ENCODE measurements around the gene PPP2R2B.

PPP2R2B gene

GRCh38 chr5:146725025-146725424 lies 153.5 kb downstream of the PPP2R2B start:
- Histone ChIP-seq H3F3A (ENCODE audit: insufficient read depth, low read length) (no peaks in the 10 kb centered on the region), H3K27me3 (replicated peaks; ENCODE audit: insufficient read depth, low read length) (no peaks in the 10 kb centered on the region), H3K27ac (ENCODE audit: low read length) (no peak overlapping the region), H3K36me3 (replicated peaks; ENCODE audit: insufficient read depth, low read length) (no peaks in the 10 kb centered on the region), H3K4me3 (ENCODE audit: low read length) (no peak overlapping the region), H3K4me1 (ENCODE audit: low read length) (no peaks in the 10 kb centered on the region), H3K4me2 (ENCODE audit: low read depth, low read length) (no peak overlapping the region), H3K79me2 (ENCODE audit: low read length) (no peaks in the 10 kb centered on the region), H3K9me3 (replicated peaks; ENCODE audit: insufficient read depth, low read length) (no peaks in the 10 kb centered on the region), H4K20me1 (ENCODE audit: insufficient read depth, low read length) (no peaks in the 10 kb centered on the region), H3K9ac (ENCODE audit: low read length) (no peak overlapping the region), H2AFZ (ENCODE audit: low read length) (no peak overlapping the region), H3K9me2 (replicated peaks; ENCODE audit: insufficient read depth, low read length) (no peaks in the 10 kb centered on the region)
- TF ChIP-seq EZH2phosphoT487 (IDR thresholded peaks at IDR 0.05; ENCODE audit: low read length) (no peak), CTCF (IDR thresholded peaks at IDR 0.05; ENCODE audit: low read length) (no peak), EZH2 (optimal IDR thresholded peaks at IDR 0.05; ENCODE audit: low read depth, low read length) (no peak)
- DNase-seq = no peak

GRCh38 chr5:146722361-146722779 lies 156.2 kb downstream of the PPP2R2B start:
- no peak overlapping the region for H3K4me3 ChIP-seq (ENCODE audit: low read length)
- no peaks in the 10 kb centered on the region for H3K9me2 ChIP-seq (replicated peaks; ENCODE audit: insufficient read depth, low read length)
- no peak overlapping the region for H3K9ac ChIP-seq (ENCODE audit: low read length)
- H2AFZ ChIP-seq (ENCODE audit: low read length) = no peak overlapping the region
- no peak for TF ChIP-seq CTCF (IDR thresholded peaks at IDR 0.05; ENCODE audit: low read length)
- no peak for TF ChIP-seq EZH2 (optimal IDR thresholded peaks at IDR 0.05; ENCODE audit: low read depth, low read length)
- no peak for TF ChIP-seq EZH2phosphoT487 (IDR thresholded peaks at IDR 0.05; ENCODE audit: low read length)
- no peaks in the 10 kb centered on the region for H3K27me3 ChIP-seq (replicated peaks; ENCODE audit: insufficient read depth, low read length)
- H3K36me3 ChIP-seq (replicated peaks; ENCODE audit: insufficient read depth, low read length) = no peaks in the 10 kb centered on the region
- DNase-seq = no peak
- H4K20me1 ChIP-seq (ENCODE audit: insufficient read depth, low read length) = no peaks in the 10 kb centered on the region
- no peak overlapping the region for H3K4me2 ChIP-seq (ENCODE audit: low read depth, low read length)
- H3K27ac ChIP-seq (ENCODE audit: low read length) = no peak overlapping the region
- H3F3A ChIP-seq (ENCODE audit: insufficient read depth, low read length) = no peaks in the 10 kb centered on the region
- H3K79me2 ChIP-seq (ENCODE audit: low read length) = no peaks in the 10 kb centered on the region
- H3K9me3 ChIP-seq (replicated peaks; ENCODE audit: insufficient read depth, low read length) = no peaks in the 10 kb centered on the region
- no peaks in the 10 kb centered on the region for H3K4me1 ChIP-seq (ENCODE audit: low read length)

- H3K9ac ChIP-seq (ENCODE audit: low read length) = no peak overlapping the region
- no peaks in the 10 kb centered on the region for H3K79me2 ChIP-seq (ENCODE audit: low read length)
- no peaks in the 10 kb centered on the region for H4K20me1 ChIP-seq (ENCODE audit: insufficient read depth, low read length)
- no peak for TF ChIP-seq EZH2 (optimal IDR thresholded peaks at IDR 0.05; ENCODE audit: low read depth, low read length)
- no peak for TF ChIP-seq CTCF (IDR thresholded peaks at IDR 0.05; ENCODE audit: low read length)
- no peak for TF ChIP-seq EZH2phosphoT487 (IDR thresholded peaks at IDR 0.05; ENCODE audit: low read length)
- no peak overlapping the region for H3K4me3 ChIP-seq (ENCODE audit: low read length)
- H3K4me1 ChIP-seq (ENCODE audit: low read length) = no peaks in the 10 kb centered on the region
- H3K27me3 ChIP-seq (replicated peaks; ENCODE audit: insufficient read depth, low read length) = no peaks in the 10 kb centered on the region
- H3K9me2 ChIP-seq (replicated peaks; ENCODE audit: insufficient read depth, low read length) = no peaks in the 10 kb centered on the region
- no peak for DNase-seq
- no peak overlapping the region for H3K27ac ChIP-seq (ENCODE audit: low read length)
- H3K36me3 ChIP-seq (replicated peaks; ENCODE audit: insufficient read depth, low read length) = no peaks in the 10 kb centered on the region
- H3F3A ChIP-seq (ENCODE audit: insufficient read depth, low read length) = no peaks in the 10 kb centered on the region
- H2AFZ ChIP-seq (ENCODE audit: low read length) = no peak overlapping the region
- no peaks in the 10 kb centered on the region for H3K9me3 ChIP-seq (replicated peaks; ENCODE audit: insufficient read depth, low read length)
- H3K4me2 ChIP-seq (ENCODE audit: low read depth, low read length) = no peak overlapping the region
Observed at GRCh38 chr5:146721073-146721815, 157.3 kb downstream of the PPP2R2B start.
